ENCODE measurements around the gene TACC2.

Gene TACC2

GRCh38 chr10:122143238-122143841 lies 154.4 kb downstream of the TACC2 start:
- Histone ChIP-seq H3K27ac (ENCODE audit: low read depth, low read length) (no peak overlapping the region), H3K9ac (ENCODE audit: low read length) (no peak overlapping the region), H3K9me3 (ENCODE audit: insufficient read depth, low read length) (no peaks in the 10 kb centered on the region; the same call in 1 of the 2 replicates), H2AFZ (ENCODE audit: low read depth, low read length, severe bottlenecking) (no peak overlapping the region), H3K36me3 (ENCODE audit: low read length) (no peaks in the 10 kb centered on the region), H4K20me1 (ENCODE audit: low read depth, low read length) (no peaks in the 10 kb centered on the region), H3F3A (ENCODE audit: insufficient read depth) (no peaks in the 10 kb centered on the region), H3K4me2 (ENCODE audit: low read depth, low read length, poor library complexity, severe bottlenecking) (no peak overlapping the region), H3K4me3 (ENCODE audit: insufficient read depth, low read length, poor library complexity, severe bottlenecking) (no peak overlapping the region), H3K9me2 (replicated peaks; ENCODE audit: insufficient read depth, low read length) (no peaks in the 10 kb centered on the region), H3K79me2 (ENCODE audit: insufficient read depth, low read length) (no peaks in the 10 kb centered on the region), H3K27me3 (ENCODE audit: low read length) (no peaks in the 10 kb centered on the region)
- TF ChIP-seq EZH2phosphoT487 (conservative IDR thresholded peaks at IDR 0.05; ENCODE audit: low read length) (no peak), CTCF (IDR thresholded peaks at IDR 0.05; ENCODE audit: insufficient read depth, low read length, poor library complexity, severe bottlenecking) (no peak)

GRCh38 chr10:122144199-122144598 lies 155.2 kb downstream of the TACC2 start:
- no peak overlapping the region for H3K4me2 ChIP-seq (ENCODE audit: low read depth, low read length, poor library complexity, severe bottlenecking)
- H3K36me3 ChIP-seq (ENCODE audit: low read length): no peaks in the 10 kb centered on the region
- H3K9me3 ChIP-seq (ENCODE audit: insufficient read depth, low read length): no peaks in the 10 kb centered on the region; the same call in 1 of the 2 replicates
- H3F3A ChIP-seq (ENCODE audit: insufficient read depth): no peaks in the 10 kb centered on the region
- no peaks in the 10 kb centered on the region for H4K20me1 ChIP-seq (ENCODE audit: low read depth, low read length)
- no peak overlapping the region for H3K9ac ChIP-seq (ENCODE audit: low read length)
- no peaks in the 10 kb centered on the region for H3K79me2 ChIP-seq (ENCODE audit: insufficient read depth, low read length)
- no peak overlapping the region for H3K27ac ChIP-seq (ENCODE audit: low read depth, low read length)
- no peak overlapping the region for H3K4me3 ChIP-seq (ENCODE audit: insufficient read depth, low read length, poor library complexity, severe bottlenecking)
- no peaks in the 10 kb centered on the region for H3K9me2 ChIP-seq (replicated peaks; ENCODE audit: insufficient read depth, low read length)
- H2AFZ ChIP-seq (ENCODE audit: low read depth, low read length, severe bottlenecking): no peak overlapping the region
- TF ChIP-seq CTCF (IDR thresholded peaks at IDR 0.05; ENCODE audit: insufficient read depth, low read length, poor library complexity, severe bottlenecking): no peak
- TF ChIP-seq EZH2phosphoT487 (conservative IDR thresholded peaks at IDR 0.05; ENCODE audit: low read length): no peak
- H3K27me3 ChIP-seq (ENCODE audit: low read length): no peaks in the 10 kb centered on the region

- H3K9ac ChIP-seq (ENCODE audit: low read length): no peak overlapping the region
- no peaks in the 10 kb centered on the region; the same call in 1 of the 2 replicates for H3K9me3 ChIP-seq (ENCODE audit: insufficient read depth, low read length)
- no peaks in the 10 kb centered on the region for H3K36me3 ChIP-seq (ENCODE audit: low read length)
- no peaks in the 10 kb centered on the region for H3K79me2 ChIP-seq (ENCODE audit: insufficient read depth, low read length)
- H3F3A ChIP-seq (ENCODE audit: insufficient read depth): no peaks in the 10 kb centered on the region
- TF ChIP-seq EZH2phosphoT487 (conservative IDR thresholded peaks at IDR 0.05; ENCODE audit: low read length) (no peak), CTCF (IDR thresholded peaks at IDR 0.05; ENCODE audit: insufficient read depth, low read length, poor library complexity, severe bottlenecking) (no peak)
- H3K27ac ChIP-seq (ENCODE audit: low read depth, low read length): no peak overlapping the region
- no peaks in the 10 kb centered on the region for H4K20me1 ChIP-seq (ENCODE audit: low read depth, low read length)
- no peak overlapping the region for H3K4me3 ChIP-seq (ENCODE audit: insufficient read depth, low read length, poor library complexity, severe bottlenecking)
- no peak overlapping the region for H2AFZ ChIP-seq (ENCODE audit: low read depth, low read length, severe bottlenecking)
- no peaks in the 10 kb centered on the region for H3K27me3 ChIP-seq (ENCODE audit: low read length)
- no peak overlapping the region for H3K4me2 ChIP-seq (ENCODE audit: low read depth, low read length, poor library complexity, severe bottlenecking)
- no peaks in the 10 kb centered on the region for H3K9me2 ChIP-seq (replicated peaks; ENCODE audit: insufficient read depth, low read length)
Observed at GRCh38 chr10:122145113-122145512, 156.2 kb downstream of the TACC2 start.
